Activated effector memory CD4-positive, alpha-beta T cell treated with anti-CD3 and anti-CD28 coated beads, Interleukin-2, amount 50 U/mL, for 16 hours (primary cell): Measurements from ENCODE around the gene NKAIN1.
"Not testable (repeated sequence)": the region's sequence is repeated elsewhere in the genome, so short reads cannot be mapped to it uniquely, and the experiment has no call there.

Source experiments
- DNase-seq: peaks from one replicate; pipeline ENCODE4 v3.0.0-alpha.2; 2020

The NKAIN1 gene

DNA sequence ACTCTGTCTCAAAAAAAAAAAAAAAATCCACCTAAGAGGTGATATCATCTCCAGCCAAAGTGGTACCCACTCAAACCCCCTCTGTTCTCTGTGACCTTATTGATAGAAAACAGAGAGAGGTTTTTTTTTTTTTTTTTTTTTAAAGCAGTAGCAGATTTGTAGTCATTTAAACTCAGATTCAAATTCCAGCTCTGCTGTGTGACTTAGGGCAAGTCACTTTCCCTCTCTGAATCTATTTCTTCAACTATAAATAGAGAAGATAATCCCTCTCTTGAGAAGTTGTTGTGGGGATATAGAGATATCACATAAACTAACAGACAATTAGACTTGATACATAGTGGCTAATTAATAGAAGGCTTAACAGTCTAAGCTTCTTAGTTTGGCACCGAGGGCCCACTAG, 48.4 kb downstream of the NKAIN1 start:
- DNase-seq: no peak

DNA sequence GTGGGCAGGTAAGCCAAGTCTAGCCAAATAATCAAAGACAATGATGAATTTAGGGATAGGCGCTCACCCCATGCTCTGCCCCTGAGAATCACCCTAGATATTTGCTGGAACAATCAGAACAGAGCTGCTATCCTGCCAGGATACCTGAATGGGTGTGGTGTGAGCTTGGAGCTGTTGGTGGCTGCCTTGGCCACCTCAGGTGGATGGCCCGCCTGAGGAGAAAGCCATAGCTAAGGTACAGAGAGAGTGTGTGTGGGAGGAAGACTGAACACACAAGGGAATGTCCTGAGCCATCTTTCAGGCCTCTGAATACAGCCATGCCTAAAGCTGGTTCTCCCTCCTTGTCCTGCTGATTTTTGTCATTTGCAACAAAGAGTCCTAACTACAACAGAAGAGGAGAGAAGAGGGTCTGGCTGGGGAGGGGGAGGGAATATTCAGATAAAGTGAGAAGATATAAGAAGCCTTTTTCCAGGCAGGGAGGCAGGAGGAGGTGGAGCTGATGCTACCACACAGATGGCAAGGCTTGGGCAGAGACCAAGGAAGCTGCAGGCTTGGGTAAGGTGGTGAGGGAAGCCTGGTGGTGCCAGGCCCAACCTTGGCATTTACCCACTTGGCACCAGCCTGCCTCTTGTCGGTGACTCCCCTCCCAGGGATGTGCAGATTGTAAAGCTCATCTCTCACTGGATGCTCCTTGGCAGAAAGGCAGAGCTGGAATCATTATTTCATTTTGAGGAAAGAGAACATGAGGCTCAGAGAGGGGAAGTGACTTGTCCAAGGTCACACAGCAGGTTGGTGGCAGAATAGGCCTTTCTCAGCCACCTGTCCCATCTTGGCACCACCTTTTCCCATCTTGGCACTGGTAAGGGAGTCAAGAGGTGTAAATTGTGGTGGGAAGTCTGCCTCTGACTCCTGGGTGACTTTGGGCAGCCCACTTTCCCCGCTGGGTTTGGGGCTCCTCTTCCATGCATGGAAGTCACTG, 49.7 kb downstream of the NKAIN1 start:
- no peak for DNase-seq

DNA sequence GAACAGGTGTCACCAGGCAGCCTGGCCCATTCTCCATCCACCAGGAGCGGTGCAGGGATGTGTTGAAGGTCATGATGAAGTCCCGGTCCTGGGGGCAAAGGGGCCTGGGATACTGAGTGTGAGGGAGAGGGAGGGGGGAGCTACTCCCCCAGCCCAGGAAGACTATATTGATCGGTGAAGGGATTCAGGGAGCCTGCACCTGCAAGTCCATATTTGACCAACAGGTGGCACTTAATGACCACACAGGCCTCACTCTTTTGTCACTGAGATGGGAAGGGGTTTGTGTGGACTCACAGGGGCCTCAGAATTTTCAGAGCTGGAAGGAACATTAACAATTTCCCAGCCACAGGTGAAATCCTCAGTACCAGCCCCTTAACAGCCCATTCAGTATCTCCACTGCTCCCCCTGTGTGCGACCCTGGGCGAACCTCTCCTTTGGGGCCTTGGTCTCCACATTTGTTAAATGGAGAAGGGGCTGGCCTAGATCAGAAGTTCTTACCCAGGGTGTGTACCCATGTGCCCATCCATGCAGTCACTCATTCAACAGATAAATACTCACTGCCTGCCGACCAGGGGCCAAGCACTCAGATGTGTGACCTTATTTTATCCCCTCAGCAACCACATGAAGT, 55.6 kb downstream of the NKAIN1 start:
- peak; percentile 66 for DNase-seq

DNA sequence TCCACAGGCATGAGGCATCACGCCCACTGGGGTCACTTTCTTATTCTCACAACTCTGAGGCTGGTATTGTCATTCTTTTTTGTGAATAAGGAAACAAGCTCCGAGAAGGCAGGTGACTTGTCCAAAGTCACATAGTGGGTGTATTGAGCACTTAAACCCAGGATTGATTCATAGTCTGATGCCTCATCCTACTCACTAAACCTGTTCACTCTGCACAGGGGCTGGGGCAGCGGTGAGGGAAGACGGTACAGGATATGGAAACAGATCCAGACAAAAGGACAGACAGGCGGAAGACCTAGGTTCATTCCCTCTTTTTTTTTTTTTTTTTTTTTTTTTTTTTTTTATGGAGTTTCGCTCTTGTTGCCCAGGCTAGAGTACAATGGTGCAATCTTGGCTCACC, 56.6 kb downstream of the NKAIN1 start:
- DNase-seq: no peak

DNA sequence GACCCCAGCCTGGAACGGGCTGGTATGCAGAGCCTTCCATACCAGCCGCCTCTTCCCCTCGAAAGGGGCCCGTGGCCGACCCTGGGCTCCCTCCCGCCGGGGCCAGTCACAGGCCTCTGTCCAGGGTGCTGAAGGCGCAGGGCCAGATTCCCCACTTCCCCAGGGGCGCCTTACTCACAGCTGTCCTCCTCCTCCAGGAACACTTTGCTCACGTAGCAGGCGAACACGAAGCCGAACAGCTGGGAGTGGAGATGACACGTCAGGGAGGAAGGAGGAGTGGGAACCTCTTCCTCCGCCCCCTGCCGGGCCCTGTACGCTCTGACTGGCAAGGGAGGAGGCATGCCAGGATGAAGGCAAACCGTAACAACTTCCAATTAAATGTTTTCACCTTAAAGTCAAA, 57.3 kb downstream of the NKAIN1 start:
- DNase-seq: peak; percentile 83

DNA sequence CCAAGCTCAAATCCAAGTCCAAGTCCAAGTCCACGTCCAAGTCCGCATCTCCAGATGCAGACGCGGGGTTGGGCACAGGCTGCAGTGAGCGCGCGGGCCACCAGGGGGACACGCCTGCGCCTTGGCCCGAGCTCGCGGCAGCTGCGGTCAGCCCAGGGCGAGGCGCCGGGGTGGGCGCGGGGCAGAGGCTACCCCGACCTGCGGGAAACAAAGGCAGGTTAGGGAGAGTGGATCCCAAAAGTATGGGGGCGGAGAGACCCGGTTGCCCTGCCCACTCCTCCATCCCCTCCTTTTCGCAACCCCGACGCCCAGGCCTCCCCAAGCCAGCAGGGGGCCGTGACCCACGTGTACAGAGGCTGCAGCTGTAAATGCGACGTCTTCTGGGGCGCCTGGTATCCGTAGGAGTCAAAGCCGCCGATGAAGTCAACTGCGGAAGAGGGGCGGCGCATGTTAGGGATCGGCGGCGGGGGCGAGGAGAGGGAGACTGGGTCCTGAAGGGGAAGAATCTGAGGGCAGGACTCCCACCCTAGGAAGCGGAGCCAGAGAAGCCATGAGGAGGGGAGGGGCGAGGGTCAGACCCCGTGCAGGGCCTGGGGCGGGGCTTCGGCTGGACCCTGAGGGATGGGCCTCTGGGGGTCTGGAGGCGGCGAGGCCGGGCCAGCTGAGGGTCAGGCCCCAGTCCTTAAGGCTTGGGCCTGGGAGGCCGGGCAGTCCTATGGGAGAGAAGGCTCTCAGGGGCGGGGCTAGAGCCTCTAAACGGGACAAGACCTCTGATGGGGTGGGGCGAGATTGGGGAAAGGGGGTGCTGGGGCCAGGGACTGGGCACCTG, 58.0 kb downstream of the NKAIN1 start:
- DNase-seq: peak; percentile 72

DNA sequence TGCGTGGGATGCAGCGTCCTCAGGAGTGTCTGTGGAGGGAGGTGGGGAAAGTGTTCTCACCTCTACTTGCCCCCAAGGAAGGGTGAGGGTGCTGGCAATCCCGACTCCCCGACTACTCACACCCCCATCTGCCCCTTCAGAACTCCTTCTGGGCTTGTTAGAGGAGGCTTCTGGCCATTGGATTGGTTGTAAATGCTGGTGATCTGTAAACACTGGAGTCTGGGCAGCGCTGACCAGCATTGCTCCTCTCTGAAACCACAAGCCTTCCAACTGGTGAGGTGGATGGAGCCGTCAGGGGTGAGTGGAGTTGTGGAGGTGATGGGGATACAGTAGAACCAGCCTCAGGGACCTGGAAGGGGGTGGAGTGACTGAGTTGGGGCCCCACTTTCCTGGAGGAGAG, 59.3 kb downstream of the NKAIN1 start:
- no peak for DNase-seq

DNA sequence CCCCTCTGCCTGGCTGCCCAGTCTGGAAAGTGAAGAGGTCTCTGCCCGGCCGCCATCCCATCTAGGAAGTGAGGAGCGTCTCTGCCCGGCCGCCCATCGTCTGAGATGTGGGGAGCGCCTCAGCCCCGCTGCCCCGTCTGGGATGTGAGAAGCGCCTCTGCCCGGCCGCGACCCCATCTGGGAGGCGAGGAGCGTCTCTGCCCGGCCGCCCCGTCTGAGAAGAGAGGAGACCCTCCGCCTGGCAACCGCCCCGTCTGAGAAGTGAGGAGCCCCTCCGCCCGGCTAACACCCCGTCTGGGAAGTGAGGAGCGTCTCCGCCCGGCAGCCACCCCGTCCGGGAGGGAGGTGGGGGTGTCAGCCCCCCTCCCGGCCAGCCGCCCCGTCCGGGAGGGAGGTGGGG, 63.4 kb downstream of the NKAIN1 start:
- DNase-seq: not testable (repeated sequence)

DNA sequence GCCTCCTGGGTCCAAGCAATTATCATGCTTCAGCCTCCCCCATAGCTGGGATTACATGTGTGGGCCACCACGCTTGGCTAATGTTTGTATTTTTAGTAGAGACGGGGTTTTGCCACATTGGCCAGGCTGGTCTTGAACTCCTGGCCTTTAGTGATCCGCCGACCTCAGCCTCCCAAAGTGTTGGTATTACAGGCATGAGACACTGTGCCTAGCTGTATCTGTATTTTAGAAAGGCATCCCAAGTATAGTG, 69.3 kb downstream of the NKAIN1 start:
- no peak for DNase-seq

DNA sequence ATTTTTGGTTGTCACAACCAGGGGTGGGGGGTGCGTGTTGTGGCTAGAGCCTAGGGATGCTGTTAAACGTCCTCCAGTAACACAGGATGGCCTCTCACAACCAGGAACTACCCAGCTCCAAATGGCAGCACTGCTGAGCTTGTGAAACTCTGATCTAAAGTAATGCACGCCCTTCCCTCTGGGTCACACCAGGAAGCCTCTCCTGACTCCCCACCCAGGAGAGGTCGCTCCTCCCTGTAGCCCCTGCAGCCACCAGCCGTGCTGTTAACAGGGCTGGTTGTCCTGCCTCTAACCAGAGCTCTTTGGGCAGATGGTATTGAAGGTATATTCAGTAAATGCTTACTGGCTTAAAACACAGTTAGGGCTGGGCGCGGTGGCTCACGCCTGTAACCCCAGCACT, 73.2 kb downstream of the NKAIN1 start:
- no peak for DNase-seq

DNA sequence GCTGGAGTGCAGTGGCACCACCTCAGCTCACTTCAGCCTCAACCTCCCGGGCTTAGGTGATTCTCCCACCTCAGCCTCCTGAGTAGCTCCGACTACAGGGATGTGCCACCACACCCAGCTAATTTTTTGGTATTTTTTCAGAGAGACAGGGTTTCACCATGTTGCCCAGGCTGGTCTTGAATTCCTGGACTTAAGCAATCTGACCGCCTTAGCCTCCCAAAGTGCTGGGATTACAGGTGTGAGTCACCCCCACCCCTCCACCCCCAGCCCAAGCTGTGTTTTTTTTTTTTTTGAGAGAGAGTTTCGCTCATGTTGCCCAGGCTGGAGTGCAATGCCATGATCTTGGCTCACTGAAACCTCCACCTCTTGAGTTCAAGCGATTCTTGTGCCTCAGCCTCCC, 75.4 kb downstream of the NKAIN1 start:
- no peak for DNase-seq

DNA sequence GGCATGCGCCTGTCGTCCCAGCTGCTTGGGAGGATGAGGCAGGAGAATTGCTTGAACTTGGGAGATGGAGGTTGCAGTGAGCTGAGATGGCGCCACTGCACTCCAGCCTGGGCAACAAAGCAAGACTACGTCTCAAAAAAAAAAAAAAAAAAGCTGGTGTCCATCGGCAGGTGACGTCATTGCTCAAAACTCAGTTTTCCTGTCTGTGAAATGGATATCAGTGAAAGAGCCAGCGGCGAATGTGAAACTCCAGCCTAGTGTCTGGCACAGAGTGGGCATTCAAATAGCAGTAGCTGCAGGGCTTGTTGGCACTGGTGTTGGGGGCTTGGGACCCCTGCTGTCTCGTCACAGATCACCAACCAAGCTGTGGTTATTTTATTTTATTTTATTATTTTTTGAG, 75.8 kb downstream of the NKAIN1 start:
- no peak for DNase-seq

DNA sequence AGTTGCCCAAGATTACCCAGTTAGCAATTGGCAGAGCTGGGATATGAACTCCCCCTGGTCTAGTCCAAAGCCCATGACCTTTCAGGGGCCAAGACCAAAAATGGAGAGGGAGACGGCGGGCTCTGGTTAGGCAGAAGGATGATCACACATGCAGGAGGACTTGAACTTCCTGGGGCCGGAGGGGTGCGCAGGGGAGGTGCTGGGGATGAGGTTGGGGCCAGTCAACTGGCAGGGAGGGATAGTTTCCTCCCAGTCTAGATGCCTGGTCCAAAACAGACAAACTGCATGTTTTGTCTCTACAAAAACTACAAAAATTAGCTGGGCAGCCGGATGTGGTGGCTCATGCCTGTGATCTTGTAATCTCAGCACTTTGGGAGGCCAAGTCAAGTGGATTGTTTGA, 78.1 kb downstream of the NKAIN1 start:
- DNase-seq: no peak

DNA sequence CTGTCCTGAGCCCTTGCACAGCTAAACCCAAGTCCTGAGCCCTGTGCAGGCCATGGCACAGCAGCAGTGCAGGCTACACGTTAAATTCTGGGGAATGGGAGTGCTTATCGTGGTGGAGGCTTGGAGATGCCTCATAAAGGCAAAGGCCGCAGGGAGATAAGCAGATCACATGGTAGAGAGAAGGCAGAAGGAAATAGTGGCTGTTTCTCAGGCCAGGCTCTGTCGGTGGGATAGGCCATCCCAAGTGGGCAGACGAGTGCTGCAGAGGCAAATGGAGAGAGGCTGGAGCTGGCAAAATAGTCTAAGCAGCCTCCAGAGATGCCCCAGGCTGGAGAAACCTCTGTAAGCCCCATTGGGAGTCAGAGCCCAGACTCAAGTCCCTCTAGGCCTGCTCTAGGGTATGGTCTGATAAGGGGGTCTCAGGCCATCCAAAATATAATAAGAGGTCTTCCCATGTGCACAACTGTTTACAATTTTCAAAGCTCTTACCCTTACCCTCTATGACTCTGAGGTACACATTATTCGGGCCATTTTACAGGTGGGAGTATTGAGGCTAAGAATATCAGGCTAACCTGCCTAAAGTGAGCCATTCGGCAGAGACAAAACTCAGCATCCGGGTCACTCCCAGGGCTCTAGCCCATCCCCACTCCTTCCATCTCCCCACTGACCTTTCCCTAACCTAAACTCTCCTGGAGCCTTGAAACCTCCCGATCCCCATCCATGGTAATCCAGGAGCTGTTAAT, 79.6 kb downstream of the NKAIN1 start:
- DNase-seq: no peak

DNA sequence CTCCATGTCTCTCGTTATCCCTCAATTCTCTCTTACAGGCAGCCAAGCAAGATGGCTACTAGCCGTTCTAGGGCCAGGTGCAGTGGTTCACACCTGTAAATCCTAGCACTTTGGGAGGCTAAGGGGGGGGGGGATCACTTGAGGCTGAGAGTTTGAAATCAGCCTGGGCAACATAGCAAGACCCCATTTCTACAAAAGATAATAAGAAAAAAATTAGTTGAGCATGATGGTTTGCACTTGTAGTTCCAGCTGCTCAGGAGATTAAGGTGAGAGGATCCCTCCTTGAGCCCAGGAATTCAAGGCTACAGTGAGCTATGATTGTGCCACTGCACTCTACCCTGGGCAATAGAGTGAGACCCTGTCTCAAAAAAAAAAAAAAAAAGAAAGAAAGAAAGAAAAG, 80.4 kb downstream of the NKAIN1 start:
- no peak for DNase-seq

DNA sequence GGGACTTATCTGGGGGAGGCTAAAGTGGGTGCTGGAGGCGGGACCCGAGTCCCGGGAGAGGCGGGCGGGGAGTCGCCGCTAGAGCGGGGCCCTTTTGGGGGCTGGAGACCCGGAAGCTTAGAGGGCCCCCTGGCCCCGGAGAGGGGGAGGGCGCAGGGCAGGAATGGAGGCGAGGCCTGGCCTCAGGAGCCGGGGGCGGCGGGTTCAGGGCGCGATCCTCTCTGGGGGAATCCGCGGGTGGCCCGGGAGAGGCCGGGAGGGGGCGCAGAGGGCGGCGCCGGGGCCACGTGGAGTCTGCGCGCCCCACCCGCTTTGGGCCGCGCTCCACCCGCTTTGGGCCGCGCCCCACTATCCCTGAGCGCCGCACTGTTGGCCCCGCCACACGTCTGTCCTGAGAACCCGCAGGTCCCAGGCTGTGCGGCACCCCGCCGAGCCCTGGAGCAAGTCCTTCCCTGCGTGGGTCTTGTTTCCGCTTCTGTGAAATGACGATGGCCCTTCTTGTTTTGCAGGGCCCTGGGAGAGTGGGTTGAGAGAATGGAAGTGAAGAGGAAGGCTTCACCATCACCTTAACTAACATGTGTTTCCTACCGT, 84.4 kb downstream of the NKAIN1 start:
- peak; percentile 88 for DNase-seq

DNA sequence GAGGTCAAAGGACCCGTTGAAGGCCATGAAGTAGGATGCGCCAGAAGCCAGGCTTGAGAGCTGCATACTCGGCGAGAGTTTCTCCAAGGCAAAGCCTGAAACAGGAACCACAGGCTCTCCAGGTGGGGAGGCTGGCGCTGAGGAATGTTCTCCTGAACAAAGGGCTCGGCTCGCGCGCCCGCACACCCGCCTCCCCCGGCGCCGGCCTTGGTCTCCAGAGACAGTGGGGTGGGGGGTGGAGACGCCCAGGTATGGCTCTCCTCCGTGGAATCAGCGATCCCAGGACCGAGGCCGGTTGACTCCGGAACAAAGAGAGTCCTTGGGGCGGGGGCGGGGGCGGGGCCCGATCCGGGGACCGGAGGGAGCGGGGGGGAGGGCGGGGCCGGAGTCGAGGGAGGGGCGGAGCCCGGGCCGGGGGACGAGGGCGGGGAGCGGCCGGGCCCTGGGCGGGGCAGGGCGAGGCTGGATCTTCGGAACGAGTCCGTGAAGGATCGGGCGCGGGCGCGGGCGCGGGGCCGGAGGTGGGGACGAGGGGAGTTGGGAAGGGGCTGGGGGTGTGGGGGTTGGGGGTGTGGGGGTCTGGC, 85.0 kb downstream of the NKAIN1 start:
- peak; percentile 90 for DNase-seq

DNA sequence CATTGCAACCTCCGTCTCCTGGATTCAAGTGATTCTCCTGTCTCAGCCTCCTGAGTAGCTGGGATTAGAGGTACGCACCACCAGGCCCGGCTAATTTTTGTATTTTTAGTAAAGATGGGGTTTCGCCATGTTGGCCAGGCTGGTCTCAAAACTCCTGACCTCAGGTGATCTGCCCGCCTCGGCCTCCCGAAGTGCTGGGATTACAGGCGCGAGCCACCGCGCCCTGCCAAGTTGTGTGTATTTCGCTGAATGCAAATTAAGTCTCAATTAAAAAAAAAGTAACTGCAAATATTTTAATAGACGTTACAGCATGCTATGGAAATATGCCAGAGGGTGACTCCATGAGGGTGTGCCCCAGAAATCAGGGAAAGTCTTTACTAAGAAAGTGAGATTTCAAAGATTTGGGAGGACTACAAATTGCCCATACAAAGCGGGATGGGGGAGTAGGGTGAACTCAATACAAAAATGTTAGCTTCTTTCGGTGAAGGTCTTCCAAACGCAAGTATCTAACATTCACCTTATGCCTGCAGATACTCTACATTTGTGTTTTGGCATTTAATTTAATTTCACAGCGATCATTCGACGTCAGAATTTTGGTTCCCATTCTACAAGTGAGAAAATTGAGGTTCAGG, 85.6 kb downstream of the NKAIN1 start:
- no peak for DNase-seq

DNA sequence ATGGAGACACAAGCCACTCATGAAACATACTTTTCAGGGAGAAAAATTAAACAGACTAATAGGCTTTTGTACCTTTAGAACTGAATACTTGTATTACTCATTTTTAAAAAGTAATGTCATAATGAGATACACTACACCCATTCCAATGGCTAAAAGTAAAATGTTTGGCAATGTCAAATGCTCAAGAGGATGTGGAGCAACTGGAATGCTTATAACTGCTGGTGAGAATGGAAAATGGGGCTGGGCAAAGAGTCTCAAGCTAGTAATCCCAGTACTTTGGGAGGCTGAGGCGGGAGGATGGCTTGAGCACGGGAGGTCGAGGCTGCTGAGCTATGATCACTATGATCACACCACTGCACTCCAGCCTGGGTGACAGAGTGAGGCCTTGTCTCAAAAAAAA, 86.3 kb downstream of the NKAIN1 start:
- DNase-seq: no peak

DNA sequence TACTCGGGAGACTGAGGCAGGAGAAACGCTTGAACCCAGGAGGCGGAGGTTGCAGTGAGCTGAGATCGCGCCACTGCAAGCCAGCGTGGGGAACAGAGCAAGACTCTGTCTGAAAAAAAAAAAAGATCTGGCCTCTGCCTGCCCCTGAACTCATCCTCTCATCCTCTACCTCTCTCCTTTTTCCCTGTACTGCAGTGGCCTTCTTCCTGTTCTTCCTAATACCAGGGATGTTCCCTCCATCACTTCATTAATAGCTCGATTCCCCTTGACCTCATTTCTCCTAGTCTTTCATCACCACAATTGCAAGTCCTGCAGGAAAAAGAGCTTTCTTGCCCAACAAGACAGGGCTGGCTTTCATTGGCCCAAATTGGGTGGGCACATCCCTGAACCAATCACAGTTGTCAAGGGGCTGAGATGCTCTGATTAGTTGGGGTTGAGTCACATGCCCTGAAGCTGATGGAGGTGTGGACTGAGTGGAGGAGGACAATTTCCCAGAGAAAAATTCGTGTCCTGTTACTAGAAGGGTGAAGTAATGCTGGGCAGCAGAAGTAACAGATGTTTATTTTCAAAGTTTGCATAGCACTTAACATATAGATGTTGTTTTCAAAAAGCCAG, 87.4 kb downstream of the NKAIN1 start:
- no peak for DNase-seq

DNA sequence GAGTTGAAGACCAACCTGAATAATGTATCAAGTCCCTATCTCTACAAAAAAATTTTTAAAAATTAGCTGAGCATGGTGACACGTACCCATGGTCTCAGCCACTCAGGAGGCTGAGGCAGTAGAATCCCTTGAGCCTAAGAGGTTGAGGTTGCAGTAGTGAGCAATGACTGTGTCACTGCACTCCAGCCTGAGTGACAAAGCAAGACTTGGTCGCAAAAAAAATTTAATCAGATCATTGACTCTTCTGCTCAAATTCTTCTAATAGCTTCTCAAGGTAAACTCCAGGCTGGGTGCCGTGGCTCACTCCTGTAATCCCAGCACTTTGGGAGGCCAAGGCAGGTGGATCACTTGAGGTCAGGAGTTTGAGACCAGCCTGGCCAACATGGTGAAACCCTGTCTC, 88.3 kb downstream of the NKAIN1 start:
- DNase-seq: no peak
